ENCODE results near the gene ZSWIM5.

DNA sequence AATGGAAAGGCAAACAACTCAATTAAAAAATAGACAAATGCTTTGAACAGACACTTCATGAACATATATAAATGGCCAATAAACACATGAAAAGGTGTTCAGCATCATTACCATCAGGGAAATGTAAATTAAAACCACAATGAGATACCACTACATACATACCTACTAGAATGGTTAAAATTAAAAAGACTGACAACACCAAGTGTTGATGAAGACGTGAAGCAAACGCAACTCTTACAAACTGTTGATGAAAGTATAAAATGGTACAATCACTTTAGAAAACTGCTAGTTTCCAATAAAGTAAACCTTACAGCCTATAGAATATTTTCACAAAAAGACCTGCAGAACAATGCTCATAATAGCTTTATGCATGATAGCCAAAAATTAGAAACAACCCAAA lies 230.2 kb downstream of the ZSWIM5 start:
- TF ChIP-seq, protein P1, sequence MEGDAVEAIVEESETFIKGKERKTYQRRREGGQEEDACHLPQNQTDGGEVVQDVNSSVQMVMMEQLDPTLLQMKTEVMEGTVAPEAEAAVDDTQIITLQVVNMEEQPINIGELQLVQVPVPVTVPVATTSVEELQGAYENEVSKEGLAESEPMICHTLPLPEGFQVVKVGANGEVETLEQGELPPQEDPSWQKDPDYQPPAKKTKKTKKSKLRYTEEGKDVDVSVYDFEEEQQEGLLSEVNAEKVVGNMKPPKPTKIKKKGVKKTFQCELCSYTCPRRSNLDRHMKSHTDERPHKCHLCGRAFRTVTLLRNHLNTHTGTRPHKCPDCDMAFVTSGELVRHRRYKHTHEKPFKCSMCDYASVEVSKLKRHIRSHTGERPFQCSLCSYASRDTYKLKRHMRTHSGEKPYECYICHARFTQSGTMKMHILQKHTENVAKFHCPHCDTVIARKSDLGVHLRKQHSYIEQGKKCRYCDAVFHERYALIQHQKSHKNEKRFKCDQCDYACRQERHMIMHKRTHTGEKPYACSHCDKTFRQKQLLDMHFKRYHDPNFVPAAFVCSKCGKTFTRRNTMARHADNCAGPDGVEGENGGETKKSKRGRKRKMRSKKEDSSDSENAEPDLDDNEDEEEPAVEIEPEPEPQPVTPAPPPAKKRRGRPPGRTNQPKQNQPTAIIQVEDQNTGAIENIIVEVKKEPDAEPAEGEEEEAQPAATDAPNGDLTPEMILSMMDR (IDR thresholded peaks at IDR 0.05) = no peak
- TF ChIP-seq POLR2AphosphoS5 (IDR thresholded peaks at IDR 0.05; ENCODE audit: low read depth, low read length) = no peak
